K562 (cell line): ENCODE measurements around the gene MADCAM1. TPM values are rescaled to one million over a fixed set of nuclear protein-coding genes. Genes with fewer than 3 reads are reported as not detected.

ENCODE experiments used
- ATAC-seq: fragments of 200-7000 bp; cut with Tn5 transposase; 3 replicates; pipeline ENCODE4 v1.9.1; 2020; ENCODE audit warnings: moderate library complexity
- BruUV-seq: library from RNA; stranded (reverse); fragments of 400-500 nt; replicated peaks from 2 replicates; lab custom pipeline; 2021; lab: Mats Ljungman, UMichigan
- CTCF ChIA-PET: fragments of 300-600 bp; formaldehyde crosslinking; extraction: SDS; loops from one replicate; lab custom pipeline; 2021; ENCODE audit warnings: low intra/inter-chr PET ratio; lab: Yijun Ruan, JAX
- POLR2A ChIA-PET: fragments of 300-600, 350-650 bp; sonication (Branson Sonifier 250); formaldehyde crosslinking; extraction: SDS; loops from one replicate; lab custom pipeline; 2021; ENCODE audit warnings: antibody characterized with exemption, inconsistent platforms; lab: Yijun Ruan, JAX
- DNase-seq, 4 experiments: peaks; one replicate each; pipeline versions ENCODE4 v3.0.0 to v3.0.0-alpha.2; 2011 to 2018; ENCODE audit warnings: low spot score in 3 of 4, mixed read lengths in 3 of 4; ENCODE audit errors: extremely low read depth in 1 of 4
- FAIRE-seq: peaks from 2 replicates; lab custom pipeline; 2011; peaks lifted over from hg19 to GRCh38; lab: Jason Lieb, UNC
- H2AFZ ChIP-seq: 2 replicates; pipeline ENCODE4 v1.6.0; 2011; ENCODE audit warnings: low read depth, low read length, control low read depth, inconsistent platforms
- H3K27ac ChIP-seq: fragments of 200-600 bp; 3 replicates; pipeline ENCODE4 v1.8.0; 2011; ENCODE audit warnings: low read depth, mild to moderate bottlenecking, control low read depth, inconsistent platforms, low read length, moderate library complexity, mixed read lengths; ENCODE audit errors: extremely low read depth
- H3K27me3 ChIP-seq, 2 experiments: fragments of 300-600 bp in 1 of 2; 2 replicates in 1 of 2; 3 replicates in 1 of 2; pipeline versions ENCODE4 v1.6.0 to v1.8.0; 2011; ENCODE audit warnings: inconsistent platforms in 2 of 2, low read length in 2 of 2, mild to moderate bottlenecking in 1 of 2, mixed read lengths in 1 of 2, moderate library complexity in 1 of 2; ENCODE audit not compliant: control insufficient read depth in 2 of 2, insufficient read depth in 2 of 2
- H3K36me3 ChIP-seq: fragments of 300-600 bp; 3 replicates; pipeline ENCODE4 v1.8.0; 2011; ENCODE audit warnings: mild to moderate bottlenecking, low read length, inconsistent platforms; ENCODE audit not compliant: control insufficient read depth, insufficient read depth
- H3K4me1 ChIP-seq, 2 experiments: fragments of 200-600 bp in 1 of 2; replicated peaks in 1 of 2; 2 replicates in 1 of 2; 3 replicates in 1 of 2; pipeline versions ENCODE4 v1.5.1 to v1.8.0; 2011; ENCODE audit warnings: inconsistent platforms in 2 of 2, low read length in 2 of 2, mild to moderate bottlenecking in 1 of 2, mixed read lengths in 1 of 2, moderate library complexity in 1 of 2; ENCODE audit not compliant: control insufficient read depth in 2 of 2, insufficient read depth in 2 of 2
- H3K4me2 ChIP-seq: 2 replicates; pipeline ENCODE4 v1.6.1; 2011; ENCODE audit warnings: low read length, control low read depth, inconsistent platforms, mixed read lengths; ENCODE audit not compliant: insufficient read depth
- H3K4me3 ChIP-seq: fragments of 200-600 bp; sonication (generic), shearing (Covaris generic); 2 replicates; pipeline ENCODE4 v1.5.1; 2016; ENCODE audit warnings: control low read depth, inconsistent platforms
- H3K79me2 ChIP-seq: fragments of 200-600 bp; 3 replicates; pipeline ENCODE4 v1.8.0; 2011; ENCODE audit warnings: low read length, inconsistent platforms; ENCODE audit not compliant: control insufficient read depth, insufficient read depth
- H3K9ac ChIP-seq, 2 experiments: 2 replicates each; pipeline versions ENCODE4 v1.6.0 to v1.6.1; 2011; ENCODE audit warnings: low read depth in 2 of 2, low read length in 2 of 2, control low read depth in 1 of 2, inconsistent platforms in 1 of 2, mild to moderate bottlenecking in 1 of 2, mixed read lengths in 1 of 2; ENCODE audit not compliant: insufficient read depth in 1 of 2
- H3K9me1 ChIP-seq: one replicate; pipeline ENCODE4 v1.6.0; 2011; ENCODE audit warnings: inconsistent platforms, mild to moderate bottlenecking, low read length, moderate library complexity; ENCODE audit not compliant: control insufficient read depth, insufficient read depth
- H3K9me3 ChIP-seq: replicated peaks from 2 replicates; pipeline ENCODE4 v1.5.1; 2011; ENCODE audit warnings: low read depth, low read length, inconsistent platforms; ENCODE audit not compliant: control insufficient read depth, insufficient read depth
- H4K20me1 ChIP-seq: replicated peaks from 2 replicates; pipeline ENCODE4 v1.6.1; 2011; ENCODE audit warnings: low read length, inconsistent platforms, mixed read lengths; ENCODE audit not compliant: control insufficient read depth, insufficient read depth
- BACH1 ChIP-seq: fragments of 200-800 bp; sonication (Bioruptor generic); IDR thresholded peaks from 2 replicates; pipeline ENCODE4 v1.6.1; 2016; ENCODE audit warnings: missing genetic modification characterization, missing compliant biosample characterization
- HMGN3 ChIP-seq: IDR thresholded peaks from 2 replicates; pipeline ENCODE4 v1.6.1; 2011; ENCODE audit warnings: borderline replicate concordance, low read depth, mild to moderate bottlenecking, mixed read lengths, low read length; ENCODE audit not compliant: insufficient read length; ENCODE audit errors: extremely low read depth
- HNRNPL ChIP-seq: fragments of 200-400 bp; formaldehyde crosslinking; IDR thresholded peaks from 2 replicates; pipeline ENCODE4 v1.6.1; 2017; ENCODE audit warnings: low read depth, mild to moderate bottlenecking, low read length
- ZFX ChIP-seq: sonication (generic); formaldehyde crosslinking; IDR thresholded peaks from 2 replicates; pipeline ENCODE4 v1.8.0; 2022; ENCODE audit warnings: mild to moderate bottlenecking, missing genetic modification reagents, moderate library complexity
- ZNF140 ChIP-seq: fragments of 250-450 bp; sonication (Bioruptor Pico); IDR thresholded peaks from 2 replicates; pipeline ENCODE4 v1.8.0; 2021; ENCODE audit warnings: moderate library complexity, mild to moderate bottlenecking, inconsistent platforms
- WGBS: fragments of 100-300 bp; shearing (Covaris generic); methylation state at CpG from one replicate; pipeline ENCODE4 v1.1.6; 2016; ENCODE audit warnings: low coverage, mixed read lengths; ENCODE audit not compliant: insufficient coverage; ENCODE audit errors: missing lambda C conversion rate; 5-methylcytosine and 5-hydroxymethylcytosine counted together
- in situ Hi-C: fragments of 300-500 bp; cut with MboI; formaldehyde crosslinking; loops from 4 replicates; pipeline ENCODE4 v1.15.0; 2018; ENCODE audit warnings: inconsistent platforms, mixed read lengths
- intact Hi-C: fragments of 100-400 bp; cut with micrococcal nuclease; formaldehyde crosslinking; loops from 2 replicates; pipeline ENCODE4 v1.14.2; 2022
- polyA plus RNA-seq, 8 experiments: library from polyadenylated mRNA; depleted of rRNA in 4 of 8; stranded (reverse) in 5 of 8; unstranded in 3 of 8; fragments of >200 nt; fragmentation: Nextera tagmentation in 2 of 8; fragmentation: Illumina TruSeq in 1 of 8; extraction: Ambion mirVana in 2 of 8; extraction: Trizol in 1 of 8; gene quantifications; 2 replicates each; pipeline versions ENCODE4 v1.2.1 to v1.2.3, GENCODE V29; 2011 to 2014; ENCODE audit warnings: inconsistent platforms in 1 of 8, missing spikeins in 1 of 8
- total RNA-seq, 7 experiments: library from RNA; depleted of rRNA in 6 of 7; stranded (reverse); fragments of >200 nt in 6 of 7; fragmentation: Illumina TruSeq in 2 of 7; extraction: Trizol in 2 of 7; gene quantifications; 2 replicates each; pipeline versions ENCODE4 v1.2.1 to v1.2.3, GENCODE V29; 2011 to 2021; ENCODE audit warnings: low replicate concordance in 1 of 7
- TF ChIP-seq, protein P1 (sequence below): sonication (generic); formaldehyde crosslinking; IDR thresholded peaks from 2 replicates; pipeline ENCODE4 v1.8.0; 2022; ENCODE audit warnings: missing genetic modification reagents, mild to moderate bottlenecking, moderate library complexity, borderline replicate concordance
- TF ChIP-seq, protein P2 (sequence below): sonication (generic); formaldehyde crosslinking; IDR thresholded peaks from 2 replicates; pipeline ENCODE4 v1.8.0; 2022; ENCODE audit warnings: missing genetic modification reagents, mild to moderate bottlenecking, borderline replicate concordance
- TF ChIP-seq, protein P3 (sequence below): sonication (generic); formaldehyde crosslinking; IDR thresholded peaks from 2 replicates; pipeline ENCODE4 v1.8.1; 2022; ENCODE audit warnings: missing genetic modification reagents
- TF ChIP-seq, protein P4 (sequence below), 2 experiments: IDR thresholded peaks; 2 replicates each; pipeline ENCODE4 v1.6.1; 2012; ENCODE audit warnings: improper control_type of control experiment in 2 of 2, low read depth in 2 of 2, low read length in 2 of 2, borderline replicate concordance in 1 of 2
- TF ChIP-seq, protein P5 (sequence below): fragments of 450-650 bp; formaldehyde crosslinking; IDR thresholded peaks from 2 replicates; pipeline ENCODE4 v1.4.0; 2020; ENCODE audit warnings: mild to moderate bottlenecking

Gene MADCAM1
- total and polyA plus RNA-seq, 9 of the 15 experiments (the other 6 are each of a cell fraction or from before 2014, with no cell fraction given) = 0.09 to 0.36 (median 0.09) TPM; not detected in 6

DNA sequence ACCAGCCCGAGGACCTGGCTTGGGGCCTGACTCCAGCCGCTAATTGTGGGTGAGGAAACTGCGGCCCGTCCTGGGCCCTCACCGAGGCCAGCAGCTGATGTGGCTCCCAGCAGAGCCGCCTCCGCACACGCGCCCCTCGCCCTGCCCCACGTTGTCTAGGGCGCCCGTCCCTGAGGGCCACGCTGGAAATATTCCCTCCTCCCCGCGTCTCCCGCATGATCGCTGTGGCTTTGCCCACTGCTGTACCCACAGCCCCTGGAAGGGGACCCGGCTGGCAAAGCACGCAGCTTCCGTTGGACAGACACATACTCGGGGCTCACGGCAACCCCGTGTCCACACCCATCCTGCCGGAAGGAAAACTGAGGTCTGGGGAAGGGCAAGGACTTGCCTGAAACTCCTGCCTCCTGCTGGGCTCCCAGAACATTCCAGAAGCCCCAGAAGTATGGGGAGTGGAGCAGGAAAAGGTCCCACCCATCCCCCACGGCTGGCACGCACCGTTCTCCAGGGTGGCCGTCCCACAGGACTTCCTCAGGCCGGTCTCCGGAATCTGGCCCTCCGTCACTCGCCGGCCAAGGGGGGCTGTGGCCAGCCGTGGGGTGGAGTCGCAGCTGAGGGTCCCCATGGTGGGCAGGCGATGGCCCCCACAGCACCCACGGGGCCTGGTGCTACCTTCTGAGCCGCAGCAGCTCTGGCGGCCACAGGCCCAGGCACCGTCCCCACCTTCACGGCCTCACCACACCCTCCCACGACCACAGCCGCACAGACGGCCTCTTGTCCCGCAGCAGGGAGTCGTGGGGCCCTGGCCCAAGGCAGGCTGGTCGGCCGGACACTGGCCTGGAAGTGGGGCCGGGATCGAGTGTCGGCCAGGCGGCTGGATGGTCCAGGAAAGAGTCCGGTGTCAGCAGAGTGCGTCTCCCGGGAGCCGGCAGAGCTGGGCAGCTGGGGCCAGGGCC is 21.9 kb upstream of the MADCAM1 start:
- Histone ChIP-seq H3K27ac (no peak overlapping the region), H3K36me3 (no peaks in the 10 kb centered on the region), H3K9me3 (no peaks in the 10 kb centered on the region), H3K4me1 (peaks cover 0 to 39% of the 10 kb centered on the region in 2 experiments; a peak in 3 of 5 replicates), H3K4me2 (no peak overlapping the region), H3K9me1 (no peaks in the 10 kb centered on the region), H3K27me3 (peaks cover 0 to 23% of the 10 kb centered on the region in 2 experiments; a peak in 2 of 5 replicates), H2AFZ (no peak overlapping the region), H3K4me3 (no peak overlapping the region), H3K79me2 (no peaks in the 10 kb centered on the region), H4K20me1 (no peaks in the 10 kb centered on the region; the same call in 1 of the 2 replicates), H3K9ac (peak overlapping the region in 1 of 2 experiments; percentile 26; a peak in 1 of 4 replicates)
- in situ Hi-C loops = no loop called here
- ChIA-PET POLR2A (interaction anchor here (0.6 kb wide), 2 partner anchors 76 to 132 kb away, joined by 3 read pairs; no protein-coding TSS in a partner anchor), CTCF (no interaction called here)
- DNase-seq (no peak), ATAC-seq (peak; percentile 39), FAIRE-seq (no peak)
- WGBS = 36% methylated on average over 46 of the region's 57 CpGs
- no TSS peak for BruUV-seq
- intact Hi-C loops = no loop called here
- TF ChIP-seq ZNF140 (CRISPR knock-in tag) = no peak
- TF ChIP-seq HNRNPL = 0 out of 2 replicates have a peak, but pooled peaks have one; percentile 7
- TF ChIP-seq ZFX = peak; percentile 21; the same call in 1 of the 2 replicates
- TF ChIP-seq, protein P1, sequence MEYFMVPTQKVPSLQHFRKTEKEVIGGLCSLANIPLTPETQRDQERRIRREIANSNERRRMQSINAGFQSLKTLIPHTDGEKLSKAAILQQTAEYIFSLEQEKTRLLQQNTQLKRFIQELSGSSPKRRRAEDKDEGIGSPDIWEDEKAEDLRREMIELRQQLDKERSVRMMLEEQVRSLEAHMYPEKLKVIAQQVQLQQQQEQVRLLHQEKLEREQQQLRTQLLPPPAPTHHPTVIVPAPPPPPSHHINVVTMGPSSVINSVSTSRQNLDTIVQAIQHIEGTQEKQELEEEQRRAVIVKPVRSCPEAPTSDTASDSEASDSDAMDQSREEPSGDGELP = peak; percentile 8; the same call in 1 of the 2 replicates
- TF ChIP-seq HMGN3 = no peak
- TF ChIP-seq, protein P2, sequence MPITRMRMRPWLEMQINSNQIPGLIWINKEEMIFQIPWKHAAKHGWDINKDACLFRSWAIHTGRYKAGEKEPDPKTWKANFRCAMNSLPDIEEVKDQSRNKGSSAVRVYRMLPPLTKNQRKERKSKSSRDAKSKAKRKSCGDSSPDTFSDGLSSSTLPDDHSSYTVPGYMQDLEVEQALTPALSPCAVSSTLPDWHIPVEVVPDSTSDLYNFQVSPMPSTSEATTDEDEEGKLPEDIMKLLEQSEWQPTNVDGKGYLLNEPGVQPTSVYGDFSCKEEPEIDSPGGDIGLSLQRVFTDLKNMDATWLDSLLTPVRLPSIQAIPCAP = no peak
- TF ChIP-seq, protein P3, sequence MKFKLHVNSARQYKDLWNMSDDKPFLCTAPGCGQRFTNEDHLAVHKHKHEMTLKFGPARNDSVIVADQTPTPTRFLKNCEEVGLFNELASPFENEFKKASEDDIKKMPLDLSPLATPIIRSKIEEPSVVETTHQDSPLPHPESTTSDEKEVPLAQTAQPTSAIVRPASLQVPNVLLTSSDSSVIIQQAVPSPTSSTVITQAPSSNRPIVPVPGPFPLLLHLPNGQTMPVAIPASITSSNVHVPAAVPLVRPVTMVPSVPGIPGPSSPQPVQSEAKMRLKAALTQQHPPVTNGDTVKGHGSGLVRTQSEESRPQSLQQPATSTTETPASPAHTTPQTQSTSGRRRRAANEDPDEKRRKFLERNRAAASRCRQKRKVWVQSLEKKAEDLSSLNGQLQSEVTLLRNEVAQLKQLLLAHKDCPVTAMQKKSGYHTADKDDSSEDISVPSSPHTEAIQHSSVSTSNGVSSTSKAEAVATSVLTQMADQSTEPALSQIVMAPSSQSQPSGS = no peak
- TF ChIP-seq, protein P4, sequence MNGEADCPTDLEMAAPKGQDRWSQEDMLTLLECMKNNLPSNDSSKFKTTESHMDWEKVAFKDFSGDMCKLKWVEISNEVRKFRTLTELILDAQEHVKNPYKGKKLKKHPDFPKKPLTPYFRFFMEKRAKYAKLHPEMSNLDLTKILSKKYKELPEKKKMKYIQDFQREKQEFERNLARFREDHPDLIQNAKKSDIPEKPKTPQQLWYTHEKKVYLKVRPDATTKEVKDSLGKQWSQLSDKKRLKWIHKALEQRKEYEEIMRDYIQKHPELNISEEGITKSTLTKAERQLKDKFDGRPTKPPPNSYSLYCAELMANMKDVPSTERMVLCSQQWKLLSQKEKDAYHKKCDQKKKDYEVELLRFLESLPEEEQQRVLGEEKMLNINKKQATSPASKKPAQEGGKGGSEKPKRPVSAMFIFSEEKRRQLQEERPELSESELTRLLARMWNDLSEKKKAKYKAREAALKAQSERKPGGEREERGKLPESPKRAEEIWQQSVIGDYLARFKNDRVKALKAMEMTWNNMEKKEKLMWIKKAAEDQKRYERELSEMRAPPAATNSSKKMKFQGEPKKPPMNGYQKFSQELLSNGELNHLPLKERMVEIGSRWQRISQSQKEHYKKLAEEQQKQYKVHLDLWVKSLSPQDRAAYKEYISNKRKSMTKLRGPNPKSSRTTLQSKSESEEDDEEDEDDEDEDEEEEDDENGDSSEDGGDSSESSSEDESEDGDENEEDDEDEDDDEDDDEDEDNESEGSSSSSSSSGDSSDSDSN (IDR thresholded peaks at IDR 0.05; ENCODE audit: borderline replicate concordance in 1 of 2, low read depth in 2 of 2, low read length in 2 of 2) = 0 out of 4 replicates have a peak, but pooled peaks of 1 of the 2 experiments have one; percentile 61
- TF ChIP-seq, protein P5, sequence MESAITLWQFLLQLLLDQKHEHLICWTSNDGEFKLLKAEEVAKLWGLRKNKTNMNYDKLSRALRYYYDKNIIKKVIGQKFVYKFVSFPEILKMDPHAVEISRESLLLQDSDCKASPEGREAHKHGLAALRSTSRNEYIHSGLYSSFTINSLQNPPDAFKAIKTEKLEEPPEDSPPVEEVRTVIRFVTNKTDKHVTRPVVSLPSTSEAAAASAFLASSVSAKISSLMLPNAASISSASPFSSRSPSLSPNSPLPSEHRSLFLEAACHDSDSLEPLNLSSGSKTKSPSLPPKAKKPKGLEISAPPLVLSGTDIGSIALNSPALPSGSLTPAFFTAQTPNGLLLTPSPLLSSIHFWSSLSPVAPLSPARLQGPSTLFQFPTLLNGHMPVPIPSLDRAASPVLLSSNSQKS (CRISPR knock-in tag) = no peak
- TF ChIP-seq BACH1 (tag) = no peak
